GM19468 (cell line): ENCODE data around the gene SLC30A3.
"Not testable (repeated sequence)": the region's sequence is repeated elsewhere in the genome, so short reads cannot be mapped to it uniquely, and the experiment has no call there.

Experiments
- ATAC-seq: cut with Tn5 transposase; IDR thresholded peaks from one replicate; pipeline ENCODE4 v1.9.1; 2021; ENCODE audit warnings: mild to moderate bottlenecking, moderate library complexity, moderate number of reproducible peaks; ENCODE audit not compliant: unreplicated experiment; ENCODE audit errors: extremely low read depth

The SLC30A3 gene

GRCh38 chr2:27262379-27263286 lies at the start of gene SLC30A3:
Gene SLC30A3 (minus strand): TSS chr2:27263047. CDS start chr2:27262906, 141 bp downstream.
- ATAC-seq, result no peak

DNA sequence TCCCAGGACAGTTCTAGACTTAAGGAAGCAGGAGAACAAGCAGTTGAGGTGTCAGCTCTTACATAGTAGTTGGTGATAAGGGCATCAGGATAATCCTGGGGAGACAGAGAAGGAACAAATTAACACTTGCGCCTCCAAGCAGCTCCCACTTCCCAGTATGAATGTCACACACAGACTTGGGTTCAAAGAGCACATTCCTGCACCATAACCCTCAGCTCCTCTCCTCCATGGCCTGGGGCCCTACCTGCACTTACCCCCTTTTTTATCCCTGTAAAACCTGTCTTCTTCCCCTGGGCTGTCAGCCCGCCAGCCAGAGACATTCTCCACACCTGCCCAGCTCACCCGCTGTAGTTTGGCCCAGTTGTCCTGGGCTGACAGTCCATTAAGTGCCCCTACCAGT lies 49.3 kb upstream of the SLC30A3 start:
- no peak for ATAC-seq

DNA sequence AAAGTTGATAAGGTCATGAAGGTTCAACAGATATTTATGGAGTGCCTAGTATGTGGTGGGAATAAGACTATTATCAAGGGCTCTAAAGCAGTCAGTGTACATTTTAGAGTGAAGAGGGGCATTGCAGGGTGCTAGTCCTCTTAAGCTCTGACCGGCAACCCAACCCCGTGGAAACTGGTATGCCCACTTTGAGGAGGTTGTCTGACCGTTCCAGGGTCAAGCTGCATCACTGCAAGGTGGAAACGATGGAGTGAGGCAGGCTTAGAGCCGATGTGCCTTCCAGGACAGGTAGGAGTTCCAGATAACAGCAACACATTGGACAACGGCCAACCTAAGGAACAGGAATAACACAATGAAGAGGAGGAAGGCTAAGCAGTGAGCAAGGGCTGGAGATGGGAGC lies 46.8 kb upstream of the SLC30A3 start:
- no peak for ATAC-seq

- no peak for ATAC-seq
These were observed 45.6 kb upstream of the SLC30A3 start, which contains the start of gene UCN for GRCh38 chr2:27308359-27308881. Gene UCN (minus strand): TSS chr2:27308445. CDS start chr2:27307895, 550 bp downstream.

DNA sequence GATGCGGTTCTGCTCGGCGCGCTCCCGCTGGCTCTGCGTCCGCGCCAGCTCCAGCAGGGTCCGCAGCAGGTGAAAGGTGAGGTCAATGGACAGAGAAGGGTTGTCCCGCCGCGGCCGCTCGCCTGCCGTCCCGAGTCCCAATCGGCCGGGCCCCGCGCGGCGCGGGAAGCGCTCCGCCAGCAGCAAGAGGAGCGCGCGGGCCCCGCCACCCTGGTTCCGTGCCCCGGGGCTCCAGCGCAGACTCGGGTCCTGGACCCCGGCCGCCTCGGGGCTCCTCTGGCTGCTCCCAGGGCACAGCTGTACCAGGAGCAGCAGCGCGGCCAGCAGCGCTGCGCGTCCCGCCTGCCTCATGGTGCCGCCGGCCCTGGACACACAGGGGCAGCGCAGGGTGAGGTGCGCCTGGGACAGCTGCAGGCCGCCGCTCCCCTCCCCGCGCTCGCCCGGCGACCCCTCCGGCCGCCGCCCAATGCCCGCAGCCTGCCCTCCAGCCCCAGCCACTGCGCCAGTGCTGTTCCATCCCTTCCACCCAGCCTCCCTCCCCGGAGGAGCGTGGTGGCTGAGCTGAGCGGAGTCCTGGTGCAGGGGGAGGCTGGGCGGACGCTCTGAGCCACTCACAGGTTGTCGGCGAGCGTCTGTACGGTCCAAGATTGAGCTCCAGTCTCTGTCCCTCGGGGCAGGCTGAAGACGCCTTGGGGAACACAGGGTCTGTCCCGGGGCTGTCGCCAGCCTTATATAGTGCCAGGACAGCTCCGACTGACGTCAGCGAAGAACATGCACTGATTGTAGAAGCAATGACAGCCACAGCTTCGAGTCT lies 44.9 kb upstream of the SLC30A3 start:
- no peak for ATAC-seq

DNA sequence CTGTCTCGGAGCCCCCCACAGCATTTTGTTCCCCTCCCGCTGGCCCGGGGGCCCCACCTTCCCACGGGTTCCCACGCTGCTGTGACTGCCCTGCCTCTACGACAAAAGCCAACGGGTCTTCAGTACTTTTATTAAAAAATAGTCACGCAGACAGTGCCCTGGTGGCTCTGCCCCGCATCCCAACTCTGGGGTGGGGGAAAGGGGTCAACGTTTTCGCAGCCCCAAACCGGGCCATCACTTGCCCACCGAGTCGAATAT lies 44.4 kb upstream of the SLC30A3 start:
- ATAC-seq, result no peak

- no peak for ATAC-seq
These were observed 43.9 kb upstream of the SLC30A3 start for GRCh38 chr2:27306573-27307286.

- ATAC-seq, result no peak
These were observed 43.3 kb upstream of the SLC30A3 start for GRCh38 chr2:27306136-27306535.

GRCh38 chr2:27305516-27305915 lies 42.7 kb upstream of the SLC30A3 start:
- ATAC-seq, result no peak

- no peak for ATAC-seq
These were observed 41.8 kb upstream of the SLC30A3 start for GRCh38 chr2:27304488-27305240.

DNA sequence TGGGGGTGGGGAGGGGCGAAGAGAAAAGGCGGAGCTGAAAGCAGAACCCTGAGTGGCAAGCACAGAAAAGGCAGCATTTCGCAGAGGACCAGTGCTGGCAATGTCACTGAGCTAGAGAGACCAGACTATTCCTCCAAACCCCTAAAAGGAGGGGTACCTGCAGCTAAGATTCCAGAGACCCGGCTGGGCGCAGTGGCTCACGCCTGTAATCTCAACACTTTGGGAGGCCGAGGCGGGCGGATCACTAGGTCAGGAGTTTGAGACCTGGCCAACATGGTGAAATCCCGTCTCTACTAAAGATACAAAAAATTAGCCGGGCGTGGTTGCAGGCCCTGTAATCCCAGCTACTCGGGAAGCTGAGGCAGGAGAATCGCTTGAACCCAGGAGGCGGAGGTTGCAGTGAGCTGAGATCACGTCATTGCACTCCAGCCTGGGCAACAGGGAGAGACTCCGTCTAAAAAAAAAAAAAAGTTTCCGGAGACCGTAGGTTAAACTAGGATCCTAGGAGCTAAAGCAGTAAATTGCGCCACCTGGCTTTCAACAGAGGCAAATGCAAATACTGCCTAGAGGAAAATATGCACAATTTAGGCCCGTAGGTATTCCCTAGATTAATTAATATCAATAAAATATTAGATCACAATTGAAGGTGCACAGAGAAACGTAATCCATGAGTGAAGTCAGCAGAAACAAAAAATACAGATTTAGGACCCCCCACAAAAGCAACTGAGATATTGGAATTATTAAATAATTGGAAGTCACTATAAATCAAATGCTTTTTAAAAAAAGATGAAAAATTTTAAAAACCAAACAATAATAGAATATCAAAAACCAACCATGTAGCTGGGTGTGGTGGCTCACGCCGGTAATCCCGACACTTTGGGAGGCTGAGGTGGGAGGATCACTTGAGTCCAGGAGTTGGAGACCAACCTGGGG lies 40.5 kb upstream of the SLC30A3 start:
- ATAC-seq, result no peak

GRCh38 chr2:27300606-27301005 lies 37.8 kb upstream of the SLC30A3 start:
- not testable (repeated sequence) for ATAC-seq

DNA sequence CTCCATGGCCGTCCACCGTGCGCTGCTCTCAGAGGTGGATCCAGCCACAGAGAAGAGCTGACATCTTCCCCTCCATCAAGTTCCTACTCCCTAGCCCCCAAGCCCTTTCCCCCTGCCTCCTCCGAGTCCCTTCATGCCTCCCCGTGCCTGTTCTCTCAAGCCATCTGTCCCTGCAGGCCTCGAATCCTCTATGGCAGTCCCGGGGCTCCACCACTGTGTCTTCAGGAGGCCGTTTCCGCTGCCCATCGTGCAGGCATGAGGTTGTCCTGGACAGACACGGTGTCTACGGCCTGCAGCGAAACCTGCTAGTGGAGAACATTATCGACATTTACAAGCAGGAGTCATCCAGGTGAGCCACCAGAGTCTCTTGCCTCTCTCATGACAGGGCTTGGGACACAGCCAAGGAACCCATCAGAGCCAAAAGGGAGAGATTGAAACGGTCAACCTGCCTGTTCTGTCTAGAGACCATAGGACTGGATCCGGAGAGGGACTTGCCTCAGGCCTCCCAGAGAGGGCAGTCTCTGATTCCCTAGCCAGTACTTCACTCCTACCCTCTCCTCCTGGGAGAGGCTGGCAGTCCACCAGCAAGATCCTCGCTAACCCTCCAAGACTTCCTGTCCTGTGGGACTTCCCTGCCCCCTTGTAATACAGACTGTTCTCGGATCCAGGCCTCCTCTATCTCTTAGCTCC lies 35.7 kb upstream of the SLC30A3 start:
- no peak for ATAC-seq

- no peak for ATAC-seq
These were observed 34.3 kb upstream of the SLC30A3 start for GRCh38 chr2:27297195-27297594.

DNA sequence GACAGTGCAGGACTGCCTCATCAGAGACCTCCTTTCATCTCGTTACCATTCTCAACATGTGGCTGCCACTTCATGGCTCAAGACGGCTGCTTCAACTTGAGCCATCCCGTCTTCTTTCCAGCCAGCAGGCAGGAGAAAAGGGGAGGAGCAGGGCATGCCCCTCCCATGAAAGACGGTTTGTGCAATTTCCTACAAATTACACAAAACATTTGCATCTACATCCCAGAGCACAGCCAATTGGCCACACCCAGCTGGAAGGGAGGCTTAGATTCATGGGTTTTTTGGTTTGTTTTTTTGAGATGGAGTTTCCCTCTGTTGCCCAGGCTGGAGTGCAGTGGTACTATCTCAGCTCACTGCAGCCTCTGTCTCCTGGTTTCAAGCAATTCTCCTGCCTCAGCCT lies 33.6 kb upstream of the SLC30A3 start:
- no peak for ATAC-seq

- no peak for ATAC-seq
These were observed 32.1 kb upstream of the SLC30A3 start for GRCh38 chr2:27294928-27295327.

GRCh38 chr2:27291865-27292264 lies 29.0 kb upstream of the SLC30A3 start:
- no peak for ATAC-seq

GRCh38 chr2:27290549-27290948 lies 27.7 kb upstream of the SLC30A3 start:
- ATAC-seq, result no peak
